Thyroid gland (tissue), 4 donors: ENCODE measurements around the gene PGM2L1. TPM values are rescaled to one million over a fixed set of nuclear protein-coding genes. Genes with fewer than 3 reads are reported as not detected.

Experiments used
- DNase-seq, 2 donors: peaks; one replicate each; pipeline ENCODE4 v3.0.0-alpha.2; 2019
- H3K27ac ChIP-seq, 3 donors: fragments of 200-600 bp; sonication (generic); 1 replicate in 2 of 3; 2 replicates in 1 of 3; pipeline ENCODE4 v1.5.1; 2016 to 2019; ENCODE audit warnings: mild to moderate bottlenecking in 1 of 3, moderate library complexity in 1 of 3
- H3K27me3 ChIP-seq: fragments of 200-600 bp; sonication (generic); one replicate; pipeline ENCODE4 v1.5.1; 2019
- H3K36me3 ChIP-seq, 2 donors: fragments of 200-600 bp; sonication (generic); one replicate each; pipeline ENCODE4 v1.5.1; 2016 to 2019
- H3K4me1 ChIP-seq, 2 donors: fragments of 200-600 bp; sonication (generic); one replicate each; pipeline ENCODE4 v1.5.1; 2017 to 2019
- H3K4me3 ChIP-seq, 3 donors: fragments of 200-600 bp; sonication (generic); replicated peaks in 1 of 3; 1 replicate in 2 of 3; 2 replicates in 1 of 3; pipeline ENCODE4 v1.5.1; 2016; ENCODE audit warnings: mild to moderate bottlenecking in 1 of 3
- H3K9me3 ChIP-seq: fragments of 200-600 bp; sonication (generic); one replicate; pipeline ENCODE4 v1.5.1; 2017
- POLR2A ChIP-seq, 2 donors: fragments of 450-650 bp; IDR thresholded peaks; one replicate each; pipeline ENCODE4 v1.6.1; 2017; ENCODE audit warnings: antibody characterized with exemption in 2 of 2, mild to moderate bottlenecking in 2 of 2, moderate library complexity in 1 of 2
- WGBS, 2 donors: methylation state at CpG; one replicate each; pipeline ENCODE4 v1.1.5; 2017; 5-methylcytosine and 5-hydroxymethylcytosine counted together
- intact Hi-C: fragments of 100-400 bp; cut with DNase I; formaldehyde crosslinking; loops from one replicate; pipeline ENCODE4 v1.15.1; 2023
- total RNA-seq, 4 donors: library from RNA; depleted of rRNA; stranded (reverse); fragments of >200 nt; gene quantifications; one replicate each; pipeline ENCODE4 v1.2.3, GENCODE V29; 2016
- TF ChIP-seq, protein P1 (sequence below), 6 experiments: fragments of 200-600 bp in 3 of 6; fragments of 450-650 bp in 3 of 6; sonication (generic) in 3 of 6; IDR thresholded peaks; one replicate each; pipeline ENCODE4 v1.5.1; 2016 to 2019; ENCODE audit warnings: antibody characterized with exemption in 6 of 6, mild to moderate bottlenecking in 2 of 6, inconsistent platforms in 1 of 6, moderate library complexity in 1 of 6

The PGM2L1 gene
- total RNA-seq, 4 donors from 2014 or later, result 5.0 to 11.4 (median 5.6) TPM

- intact Hi-C loops, result no loop called here
- Histone ChIP-seq H3K9me3 (no peaks in the 10 kb centered on the region), H3K4me1 (peaks cover 3 to 10% of the 10 kb centered on the region in 2 donors), H3K27me3 (no peaks in the 10 kb centered on the region), H3K4me3 (peak overlapping the region in 1 of 3 donors; percentile 41), H3K36me3 (no peaks in the 10 kb centered on the region), H3K27ac (no peak overlapping the region)
- 91 to 93% methylated on average over 9 of the region's 11 CpGs for WGBS, 2 donors
- DNase-seq, result no peak
- TF ChIP-seq POLR2A (IDR thresholded peaks at IDR 0.05), result no peak
- TF ChIP-seq, protein P1, sequence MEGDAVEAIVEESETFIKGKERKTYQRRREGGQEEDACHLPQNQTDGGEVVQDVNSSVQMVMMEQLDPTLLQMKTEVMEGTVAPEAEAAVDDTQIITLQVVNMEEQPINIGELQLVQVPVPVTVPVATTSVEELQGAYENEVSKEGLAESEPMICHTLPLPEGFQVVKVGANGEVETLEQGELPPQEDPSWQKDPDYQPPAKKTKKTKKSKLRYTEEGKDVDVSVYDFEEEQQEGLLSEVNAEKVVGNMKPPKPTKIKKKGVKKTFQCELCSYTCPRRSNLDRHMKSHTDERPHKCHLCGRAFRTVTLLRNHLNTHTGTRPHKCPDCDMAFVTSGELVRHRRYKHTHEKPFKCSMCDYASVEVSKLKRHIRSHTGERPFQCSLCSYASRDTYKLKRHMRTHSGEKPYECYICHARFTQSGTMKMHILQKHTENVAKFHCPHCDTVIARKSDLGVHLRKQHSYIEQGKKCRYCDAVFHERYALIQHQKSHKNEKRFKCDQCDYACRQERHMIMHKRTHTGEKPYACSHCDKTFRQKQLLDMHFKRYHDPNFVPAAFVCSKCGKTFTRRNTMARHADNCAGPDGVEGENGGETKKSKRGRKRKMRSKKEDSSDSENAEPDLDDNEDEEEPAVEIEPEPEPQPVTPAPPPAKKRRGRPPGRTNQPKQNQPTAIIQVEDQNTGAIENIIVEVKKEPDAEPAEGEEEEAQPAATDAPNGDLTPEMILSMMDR (IDR thresholded peaks at IDR 0.05), result no peak
These were observed 87.4 kb downstream of the PGM2L1 start for GRCh38 chr11:74310857-74311256.

- Histone ChIP-seq H3K36me3 (no peaks in the 10 kb centered on the region), H3K27me3 (no peaks in the 10 kb centered on the region), H3K4me3 (no peak overlapping the region), H3K9me3 (no peaks in the 10 kb centered on the region), H3K27ac (no peak overlapping the region), H3K4me1 (peaks cover 3 to 10% of the 10 kb centered on the region in 2 donors)
- TF ChIP-seq POLR2A (IDR thresholded peaks at IDR 0.05), result no peak
- intact Hi-C loops, result no loop called here
- DNase-seq, result peak in 1 of 2 donors; percentile 29
- WGBS, 2 donors, result 31 to 38% methylated on average over 1 of the region's 1 CpG
These were observed 90.8 kb downstream of the PGM2L1 start for GRCh38 chr11:74307434-74307833.

DNA sequence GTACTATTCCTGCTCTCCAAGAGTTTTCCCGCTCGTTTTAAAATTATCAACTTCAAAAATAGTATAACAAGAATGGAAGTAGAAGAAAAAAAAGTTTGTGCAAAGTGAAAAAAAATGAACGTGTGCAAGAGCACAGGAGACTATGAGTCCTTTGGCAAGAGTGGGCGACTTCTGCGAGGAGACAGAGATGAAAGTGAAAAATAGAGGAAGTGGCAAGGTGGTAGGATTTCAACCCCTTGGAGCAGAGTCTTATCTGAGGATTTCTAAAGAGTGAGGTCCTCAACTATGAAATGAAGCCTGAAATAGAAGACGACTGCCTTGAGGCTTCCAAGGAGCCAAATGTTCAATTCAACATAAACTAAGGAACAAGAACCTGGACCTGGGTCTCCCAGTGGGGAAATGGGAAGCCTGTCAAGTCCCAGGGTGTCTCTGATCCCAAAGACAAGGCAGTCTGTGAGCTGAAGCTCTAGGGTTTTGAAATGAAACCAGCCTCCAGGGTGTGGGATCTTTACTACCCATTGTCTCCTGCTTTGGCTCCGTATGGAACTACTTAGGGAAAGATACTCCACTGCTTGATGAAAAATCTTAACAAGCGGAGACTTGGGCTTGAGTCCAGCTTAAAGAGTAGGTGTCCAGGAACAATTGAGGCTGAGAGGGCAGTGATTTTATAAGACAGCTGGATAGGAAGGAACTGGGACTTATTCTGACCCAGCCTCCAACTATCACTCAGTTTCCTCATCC lies 91.6 kb downstream of the PGM2L1 start:
- no peak for DNase-seq
- no peaks in the 10 kb centered on the region for H3K36me3 ChIP-seq
- H3K27ac ChIP-seq, result no peak overlapping the region
- no peaks in the 10 kb centered on the region for H3K9me3 ChIP-seq
- peaks cover 3 to 7% of the 10 kb centered on the region in 2 donors for H3K4me1 ChIP-seq
- TF ChIP-seq, protein P1 (IDR thresholded peaks at IDR 0.05), result no peak
- no peak for TF ChIP-seq POLR2A (IDR thresholded peaks at IDR 0.05)
- 68 to 73% methylated on average over 8 of the region's 8 CpGs for WGBS, 2 donors
- no peaks in the 10 kb centered on the region for H3K27me3 ChIP-seq
- H3K4me3 ChIP-seq, result no peak overlapping the region
- intact Hi-C loops, result no loop called here

DNA sequence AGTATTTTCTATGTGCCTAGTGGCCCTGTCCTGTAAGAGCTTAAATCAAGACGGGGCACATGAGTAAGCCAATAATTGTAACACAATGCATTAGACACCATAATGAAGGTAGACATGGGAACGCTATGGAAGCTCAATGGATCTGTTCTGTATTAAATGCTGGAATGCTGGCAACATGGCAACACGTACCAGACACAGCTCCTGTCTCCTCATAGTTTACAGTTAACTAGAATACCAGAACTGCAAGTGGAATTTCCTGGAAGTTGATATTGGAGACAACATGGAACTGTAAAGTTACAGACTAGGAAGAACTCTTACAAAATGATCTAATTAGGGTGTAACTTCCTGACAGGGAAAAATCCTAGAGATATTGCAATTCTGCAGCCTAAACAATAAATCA lies 99.2 kb downstream of the PGM2L1 start:
- Histone ChIP-seq H3K36me3 (no peaks in the 10 kb centered on the region), H3K4me3 (no peak overlapping the region), H3K27ac (no peak overlapping the region), H3K27me3 (no peaks in the 10 kb centered on the region), H3K9me3 (no peaks in the 10 kb centered on the region), H3K4me1 (no peaks in the 10 kb centered on the region)
- TF ChIP-seq, protein P1 (IDR thresholded peaks at IDR 0.05), result no peak
- TF ChIP-seq POLR2A (IDR thresholded peaks at IDR 0.05), result no peak
- WGBS, 2 donors, result 86 to 89% methylated on average over 3 of the region's 3 CpGs
- DNase-seq, result no peak
- intact Hi-C loops, result no loop called here

DNA sequence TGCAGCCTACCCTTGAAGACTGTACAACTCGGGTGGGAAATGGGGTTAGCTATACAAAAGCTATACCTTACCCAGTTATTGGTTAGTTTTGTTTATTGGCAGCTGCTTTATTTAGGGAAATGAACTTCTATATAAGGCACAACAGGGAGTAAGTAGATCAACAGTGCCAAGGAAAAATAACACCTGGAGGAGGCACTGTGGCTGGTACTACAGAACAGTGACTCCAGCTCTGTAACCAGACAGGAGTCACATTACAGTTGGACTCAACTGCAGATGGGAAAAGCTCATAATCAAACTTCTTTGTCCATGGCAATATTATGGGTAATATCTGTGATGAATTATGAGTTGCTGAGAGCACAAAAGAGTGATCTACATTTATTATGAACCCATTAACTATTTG lies 100.7 kb downstream of the PGM2L1 start:
- no peaks in the 10 kb centered on the region for H3K36me3 ChIP-seq
- no peak overlapping the region for H3K27ac ChIP-seq
- intact Hi-C loops, result no loop called here
- TF ChIP-seq, protein P1 (IDR thresholded peaks at IDR 0.05), result no peak
- no peak for TF ChIP-seq POLR2A (IDR thresholded peaks at IDR 0.05)
- no peaks in the 10 kb centered on the region for H3K9me3 ChIP-seq
- no peak for DNase-seq
- WGBS, 2 donors, result 95 to 97% methylated on average over 1 of the region's 1 CpG
- H3K27me3 ChIP-seq, result no peaks in the 10 kb centered on the region
- H3K4me3 ChIP-seq, result no peak overlapping the region
- no peaks in the 10 kb centered on the region for H3K4me1 ChIP-seq
